Measurements from ENCODE around the gene INTS13. TPM values are rescaled to one million over a fixed set of nuclear protein-coding genes. Genes with fewer than 3 reads are reported as not detected.

INTS13 gene
- total and polyA plus RNA-seq, 2 of the 8 experiments (the other 6 are each of a cell fraction or from before 2014, with no cell fraction given): 20.5 to 58.2 TPM

- H3K4me1 ChIP-seq (replicated peaks in 1 of 4; ENCODE audit: control insufficient read depth in 3 of 4, insufficient read depth in 4 of 4, low read length in 3 of 4): no peaks in the 10 kb centered on the region
- H3K9me3 ChIP-seq (ENCODE audit: insufficient read depth in 2 of 2, low read depth in 1 of 2, low read length in 1 of 2): no peaks in the 10 kb centered on the region
- no peak overlapping the region for H2BK15ac ChIP-seq (ENCODE audit: low read length)
- H3K4ac ChIP-seq (replicated peaks; ENCODE audit: insufficient read length, low read depth, low read length): no peak overlapping the region
- H3K79me1 ChIP-seq (ENCODE audit: low read depth, low read length): no peaks in the 10 kb centered on the region
- DNase-seq (ENCODE audit: low read depth in 1 of 2, low spot score in 2 of 2): no peak
- no peak overlapping the region for H2BK12ac ChIP-seq (ENCODE audit: low read depth, low read length)
- H3K14ac ChIP-seq (ENCODE audit: insufficient read length): no peak overlapping the region
- no peak overlapping the region for H3K4me2 ChIP-seq (ENCODE audit: insufficient read depth in 1 of 2, low read depth in 2 of 2, low read length in 2 of 2)
- POLR2A ChIA-PET (ENCODE audit: partially characterized antibody): no interaction called here
- no peak overlapping the region for H4K5ac ChIP-seq (ENCODE audit: insufficient read length, low read depth, low read length)
- H3K9ac ChIP-seq (replicated peaks in 1 of 4; ENCODE audit: extremely low read depth in 1 of 4, low read depth in 3 of 4, low read length in 3 of 4): no peak overlapping the region
- H2BK5ac ChIP-seq (ENCODE audit: low read depth, low read length): no peak overlapping the region
- peaks cover 0 to 22% (median 7%) of the 10 kb centered on the region in 4 experiments; a peak in 5 of 8 replicates for H3K36me3 ChIP-seq (ENCODE audit: control insufficient read depth in 2 of 4, insufficient read depth in 4 of 4, low read length in 3 of 4)
- no peaks in the 10 kb centered on the region for H3K23me2 ChIP-seq (ENCODE audit: low read depth, low read length)
- no peaks in the 10 kb centered on the region for H3K27me3 ChIP-seq (replicated peaks in 1 of 4; ENCODE audit: control insufficient read depth in 3 of 4, extremely low read depth in 1 of 4, insufficient read depth in 3 of 4, low read length in 3 of 4)
- H3K56ac ChIP-seq (replicated peaks; ENCODE audit: insufficient read length, low read depth, low read length): no peak overlapping the region
- no peak overlapping the region for H2AK5ac ChIP-seq (ENCODE audit: low read depth, low read length)
- WGBS, 2 experiments (ENCODE audit: extremely low coverage in 1 of 2, insufficient coverage in 1 of 2, insufficient read length in 1 of 2, insufficient replicate concordance in 2 of 2, low coverage in 1 of 2, low lambda C conversion rate in 2 of 2, missing lambda C conversion rate in 1 of 2): 100% methylated on average over 2 of the region's 2 CpGs; no CpG with 5 or more reads in 1 of the 2 experiments
- H3K27ac ChIP-seq (ENCODE audit: low read depth, low read length): no peak overlapping the region
- FAIRE-seq: no peak
- no peak overlapping the region for H3K4me3 ChIP-seq (ENCODE audit: extremely low read depth in 1 of 4, insufficient read depth in 2 of 4, low read depth in 3 of 4, low read length in 4 of 4)
- CTCF ChIA-PET (ENCODE audit: partially characterized antibody): no interaction called here
- no peak overlapping the region for H2AFZ ChIP-seq (ENCODE audit: low read length)
- no peaks in the 10 kb centered on the region for H4K20me1 ChIP-seq (replicated peaks in 1 of 2; ENCODE audit: control insufficient read depth in 1 of 2, insufficient read depth in 2 of 2, low read length in 2 of 2)
- no peaks in the 10 kb centered on the region for H3K79me2 ChIP-seq (ENCODE audit: control insufficient read depth in 1 of 2, insufficient read depth in 2 of 2, low read length in 2 of 2)
- H4K91ac ChIP-seq (replicated peaks; ENCODE audit: insufficient read length, low read length): no peak overlapping the region
- no peak overlapping the region for H4K8ac ChIP-seq (ENCODE audit: extremely low read depth, insufficient read depth, low read length)
- no peak overlapping the region for H3K23ac ChIP-seq (ENCODE audit: insufficient read length)
- H2BK120ac ChIP-seq (replicated peaks; ENCODE audit: low read depth, low read length): no peak overlapping the region
- H2BK20ac ChIP-seq (ENCODE audit: low read length): no peak overlapping the region
- H3K18ac ChIP-seq (ENCODE audit: extremely low read depth, low read length): no peak overlapping the region
- TF ChIP-seq CEBPB (IDR thresholded peaks at IDR 0.05; ENCODE audit: low read depth, low read length): no peak
- no peak for TF ChIP-seq GTF2F1 (IDR thresholded peaks at IDR 0.05; ENCODE audit: borderline replicate concordance, low read depth, low read length)
- no peak for TF ChIP-seq BRCA1 (IDR thresholded peaks at IDR 0.05; ENCODE audit: low read depth, low read length)
- no peak for TF ChIP-seq POLR2A (IDR thresholded peaks at IDR 0.05; ENCODE audit: control extremely low read depth in 1 of 2, low read depth in 2 of 2, low read length in 2 of 2)
- TF ChIP-seq CTCF (IDR thresholded peaks at IDR 0.05; ENCODE audit: control extremely low read depth in 1 of 3, insufficient read depth in 1 of 3, low read depth in 1 of 3, low read length in 3 of 3): no peak
- no peak for TF ChIP-seq ATF3 (IDR thresholded peaks at IDR 0.05; ENCODE audit: insufficient read depth, low read depth, low read length)
- TF ChIP-seq POU5F1 (IDR thresholded peaks at IDR 0.05; ENCODE audit: low read depth, low read length): no peak
- no peak for TF ChIP-seq BACH1 (IDR thresholded peaks at IDR 0.05; ENCODE audit: low read length)
- no peak for TF ChIP-seq FOSL1 (IDR thresholded peaks at IDR 0.05; ENCODE audit: insufficient read depth, low read depth, low read length)
- TF ChIP-seq MAFK (IDR thresholded peaks at IDR 0.05; ENCODE audit: low read depth, low read length): no peak
- TF ChIP-seq BCL11A (IDR thresholded peaks at IDR 0.05; ENCODE audit: low read depth in 2 of 2, low read length in 2 of 2): no peak
- no peak for TF ChIP-seq HDAC6 (IDR thresholded peaks at IDR 0.05; ENCODE audit: low read depth, low read length)
- no peak for TF ChIP-seq GABPA (IDR thresholded peaks at IDR 0.05; ENCODE audit: borderline replicate concordance, insufficient read depth, low read length)
These were observed 45.1 kb upstream of the INTS13 start for GRCh38 chr12:26982866-26983265.
